GM12878 (cell line): ENCODE measurements around the gene TMEM87A. TPM values are rescaled to one million over a fixed set of nuclear protein-coding genes. Genes with fewer than 3 reads are reported as not detected.

Experiments
- GABPA ChIP-seq: IDR thresholded peaks from 2 replicates; pipeline ENCODE4 v1.6.1; 2014; ENCODE audit warnings: antibody characterized with exemption, low read depth, mild to moderate bottlenecking, inconsistent platforms
- MEF2B ChIP-seq: fragments of 450-650 bp; IDR thresholded peaks from 2 replicates; pipeline ENCODE4 v1.6.1; 2018; ENCODE audit warnings: mild to moderate bottlenecking, moderate library complexity; ENCODE audit not compliant: partially characterized antibody, poor library complexity, severe bottlenecking
- MYC ChIP-seq: IDR thresholded peaks from 2 replicates; pipeline ENCODE4 v1.6.1; 2011; ENCODE audit warnings: mild to moderate bottlenecking, low read length, moderate library complexity, inconsistent platforms; ENCODE audit not compliant: insufficient read depth, insufficient replicate concordance, insufficient read length, severe bottlenecking
- PAX8 ChIP-seq: fragments of 450-650 bp; IDR thresholded peaks from 2 replicates; pipeline ENCODE4 v1.6.1; 2017; ENCODE audit warnings: mild to moderate bottlenecking, moderate library complexity
- RELA ChIP-seq: fragments of 450-650 bp; IDR thresholded peaks from 2 replicates; pipeline ENCODE4 v1.8.0; 2014; ENCODE audit warnings: borderline replicate concordance; ENCODE audit not compliant: partially characterized antibody
- RUNX3 ChIP-seq: IDR thresholded peaks from 2 replicates; pipeline ENCODE4 v1.6.1; 2012; ENCODE audit warnings: low read length, inconsistent platforms
- SIX5 ChIP-seq: IDR thresholded peaks from 2 replicates; pipeline ENCODE4 v1.6.1; 2011; ENCODE audit warnings: mild to moderate bottlenecking, low read depth, low read length, moderate library complexity; ENCODE audit not compliant: severe bottlenecking
- SMAD1 ChIP-seq: fragments of 450-650 bp; IDR thresholded peaks from 2 replicates; pipeline ENCODE4 v1.6.1; 2018; ENCODE audit warnings: mild to moderate bottlenecking, low read depth; ENCODE audit not compliant: partially characterized antibody
- STAT1 ChIP-seq: fragments of 450-650 bp; conservative IDR thresholded peaks from 2 replicates; pipeline ENCODE4 v1.6.1; 2014; ENCODE audit warnings: antibody characterized with exemption, mild to moderate bottlenecking
- TCF3 ChIP-seq: IDR thresholded peaks from 2 replicates; pipeline ENCODE4 v1.6.1; 2012; ENCODE audit warnings: low read depth, mild to moderate bottlenecking, low read length, borderline replicate concordance; ENCODE audit not compliant: insufficient read depth
- polyA plus RNA-seq, 11 experiments: library from polyadenylated mRNA; depleted of rRNA in 4 of 11; unstranded in 6 of 11; stranded (reverse) in 5 of 11; fragments of >200 nt; fragmentation: Nextera tagmentation in 4 of 11; fragmentation: Illumina TruSeq in 1 of 11; extraction: Ambion mirVana in 4 of 11; extraction: Trizol in 1 of 11; gene quantifications; 1 replicate in 1 of 11; 2 replicates in 10 of 11; pipeline versions ENCODE4 v1.2.1 to v1.2.3, GENCODE V29; 2011 to 2016; ENCODE audit warnings: inconsistent platforms in 2 of 11, missing spikeins in 2 of 11, low read depth in 1 of 11
- total RNA-seq, 4 experiments: library from RNA; depleted of rRNA in 3 of 4; stranded (reverse); fragments of >200 nt in 3 of 4; fragmentation: Illumina TruSeq in 1 of 4; extraction: Trizol in 1 of 4; gene quantifications; 2 replicates each; pipeline versions ENCODE4 v1.2.1 to v1.2.3, GENCODE V29; 2013 to 2021
- TF ChIP-seq, protein P1 (sequence below): IDR thresholded peaks from 2 replicates; pipeline ENCODE4 v1.6.1; 2012; ENCODE audit warnings: improper control_type of control experiment, low read depth, low read length; ENCODE audit not compliant: insufficient replicate concordance
- TF ChIP-seq, protein P2 (sequence below): fragments of 450-650 bp; IDR thresholded peaks from 2 replicates; pipeline ENCODE4 v1.6.1; 2017; ENCODE audit warnings: mild to moderate bottlenecking, low read depth, inconsistent platforms; ENCODE audit not compliant: poor library complexity, severe bottlenecking
- TF ChIP-seq, protein P3 (sequence below): fragments of 450-650 bp; IDR thresholded peaks from 2 replicates; pipeline ENCODE4 v1.6.1; 2017; ENCODE audit warnings: borderline replicate concordance
- TF ChIP-seq, protein P4 (sequence below): fragments of 450-650 bp; IDR thresholded peaks from 2 replicates; pipeline ENCODE4 v1.6.1; 2017; ENCODE audit warnings: mild to moderate bottlenecking, moderate library complexity

The TMEM87A gene
- total and polyA plus RNA-seq, 10 of the 15 experiments (the other 5 are each of a cell fraction or from before 2014, with no cell fraction given): 18.2 to 53.2 (median 33.4) TPM

DNA sequence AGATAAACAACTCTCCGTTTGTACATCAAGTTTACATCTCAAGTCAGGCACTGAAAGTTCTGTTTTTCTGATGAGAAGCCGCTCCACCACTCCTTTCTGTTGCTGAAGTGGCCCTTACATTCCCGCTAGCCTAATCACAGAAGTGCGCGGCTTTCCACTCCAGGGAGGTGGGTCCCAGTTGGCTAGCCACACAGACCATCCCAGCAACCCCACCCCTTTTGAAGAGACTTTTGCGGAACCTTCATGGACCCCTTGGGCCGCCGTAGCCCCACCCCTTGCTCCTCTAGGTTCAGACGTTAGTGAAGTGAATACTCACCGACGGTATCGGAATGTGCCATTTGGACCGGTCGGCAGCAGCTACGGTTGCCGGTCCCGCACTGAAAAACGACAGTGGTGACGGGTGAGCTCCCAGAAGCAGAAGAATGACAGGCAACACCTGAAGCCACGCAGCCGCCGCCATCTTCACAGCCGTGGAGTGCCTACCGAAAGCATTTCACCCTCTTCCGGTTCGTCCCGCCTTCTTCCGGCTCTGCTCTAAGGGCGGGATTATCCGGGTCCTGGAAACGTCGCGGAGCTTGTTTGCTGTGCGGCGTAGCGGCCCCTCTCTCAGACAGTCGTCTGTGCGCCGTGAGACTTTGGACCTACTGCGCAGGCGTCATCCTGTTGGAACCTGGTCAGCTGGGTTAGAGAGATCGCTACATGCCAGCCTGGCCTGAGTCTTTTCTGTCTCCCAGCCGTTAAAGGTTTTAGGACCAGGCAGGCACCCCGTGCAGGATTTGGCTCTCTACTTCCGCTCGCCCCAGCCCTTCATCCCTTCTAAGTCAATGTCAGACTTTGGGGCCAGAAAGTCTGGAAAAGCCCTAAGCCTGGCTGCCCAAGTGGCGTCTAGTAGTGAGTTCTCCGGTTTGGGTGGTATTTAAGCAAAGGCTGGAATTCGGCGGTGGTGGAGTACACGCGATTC, at the start of gene TMEM87A, which contains the start of gene GANC (continued):
- TF ChIP-seq, protein P1, sequence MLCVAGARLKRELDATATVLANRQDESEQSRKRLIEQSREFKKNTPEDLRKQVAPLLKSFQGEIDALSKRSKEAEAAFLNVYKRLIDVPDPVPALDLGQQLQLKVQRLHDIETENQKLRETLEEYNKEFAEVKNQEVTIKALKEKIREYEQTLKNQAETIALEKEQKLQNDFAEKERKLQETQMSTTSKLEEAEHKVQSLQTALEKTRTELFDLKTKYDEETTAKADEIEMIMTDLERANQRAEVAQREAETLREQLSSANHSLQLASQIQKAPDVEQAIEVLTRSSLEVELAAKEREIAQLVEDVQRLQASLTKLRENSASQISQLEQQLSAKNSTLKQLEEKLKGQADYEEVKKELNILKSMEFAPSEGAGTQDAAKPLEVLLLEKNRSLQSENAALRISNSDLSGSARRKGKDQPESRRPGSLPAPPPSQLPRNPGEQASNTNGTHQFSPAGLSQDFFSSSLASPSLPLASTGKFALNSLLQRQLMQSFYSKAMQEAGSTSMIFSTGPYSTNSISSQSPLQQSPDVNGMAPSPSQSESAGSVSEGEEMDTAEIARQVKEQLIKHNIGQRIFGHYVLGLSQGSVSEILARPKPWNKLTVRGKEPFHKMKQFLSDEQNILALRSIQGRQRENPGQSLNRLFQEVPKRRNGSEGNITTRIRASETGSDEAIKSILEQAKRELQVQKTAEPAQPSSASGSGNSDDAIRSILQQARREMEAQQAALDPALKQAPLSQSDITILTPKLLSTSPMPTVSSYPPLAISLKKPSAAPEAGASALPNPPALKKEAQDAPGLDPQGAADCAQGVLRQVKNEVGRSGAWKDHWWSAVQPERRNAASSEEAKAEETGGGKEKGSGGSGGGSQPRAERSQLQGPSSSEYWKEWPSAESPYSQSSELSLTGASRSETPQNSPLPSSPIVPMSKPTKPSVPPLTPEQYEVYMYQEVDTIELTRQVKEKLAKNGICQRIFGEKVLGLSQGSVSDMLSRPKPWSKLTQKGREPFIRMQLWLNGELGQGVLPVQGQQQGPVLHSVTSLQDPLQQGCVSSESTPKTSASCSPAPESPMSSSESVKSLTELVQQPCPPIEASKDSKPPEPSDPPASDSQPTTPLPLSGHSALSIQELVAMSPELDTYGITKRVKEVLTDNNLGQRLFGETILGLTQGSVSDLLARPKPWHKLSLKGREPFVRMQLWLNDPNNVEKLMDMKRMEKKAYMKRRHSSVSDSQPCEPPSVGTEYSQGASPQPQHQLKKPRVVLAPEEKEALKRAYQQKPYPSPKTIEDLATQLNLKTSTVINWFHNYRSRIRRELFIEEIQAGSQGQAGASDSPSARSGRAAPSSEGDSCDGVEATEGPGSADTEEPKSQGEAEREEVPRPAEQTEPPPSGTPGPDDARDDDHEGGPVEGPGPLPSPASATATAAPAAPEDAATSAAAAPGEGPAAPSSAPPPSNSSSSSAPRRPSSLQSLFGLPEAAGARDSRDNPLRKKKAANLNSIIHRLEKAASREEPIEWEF: no peak
- TF ChIP-seq GABPA: peak; percentile 90
- peak; percentile 84 for TF ChIP-seq MYC
- peak; percentile 41 for TF ChIP-seq RELA
- peak; percentile 67 for TF ChIP-seq RUNX3
- TF ChIP-seq, protein P2, sequence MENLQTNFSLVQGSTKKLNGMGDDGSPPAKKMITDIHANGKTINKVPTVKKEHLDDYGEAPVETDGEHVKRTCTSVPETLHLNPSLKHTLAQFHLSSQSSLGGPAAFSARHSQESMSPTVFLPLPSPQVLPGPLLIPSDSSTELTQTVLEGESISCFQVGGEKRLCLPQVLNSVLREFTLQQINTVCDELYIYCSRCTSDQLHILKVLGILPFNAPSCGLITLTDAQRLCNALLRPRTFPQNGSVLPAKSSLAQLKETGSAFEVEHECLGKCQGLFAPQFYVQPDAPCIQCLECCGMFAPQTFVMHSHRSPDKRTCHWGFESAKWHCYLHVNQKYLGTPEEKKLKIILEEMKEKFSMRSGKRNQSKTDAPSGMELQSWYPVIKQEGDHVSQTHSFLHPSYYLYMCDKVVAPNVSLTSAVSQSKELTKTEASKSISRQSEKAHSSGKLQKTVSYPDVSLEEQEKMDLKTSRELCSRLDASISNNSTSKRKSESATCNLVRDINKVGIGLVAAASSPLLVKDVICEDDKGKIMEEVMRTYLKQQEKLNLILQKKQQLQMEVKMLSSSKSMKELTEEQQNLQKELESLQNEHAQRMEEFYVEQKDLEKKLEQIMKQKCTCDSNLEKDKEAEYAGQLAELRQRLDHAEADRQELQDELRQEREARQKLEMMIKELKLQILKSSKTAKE: peak; percentile 63
- TF ChIP-seq MEF2B: peak; percentile 51
- peak; percentile 76; the same call in 1 of the 2 replicates for TF ChIP-seq STAT1
- TF ChIP-seq, protein P3, sequence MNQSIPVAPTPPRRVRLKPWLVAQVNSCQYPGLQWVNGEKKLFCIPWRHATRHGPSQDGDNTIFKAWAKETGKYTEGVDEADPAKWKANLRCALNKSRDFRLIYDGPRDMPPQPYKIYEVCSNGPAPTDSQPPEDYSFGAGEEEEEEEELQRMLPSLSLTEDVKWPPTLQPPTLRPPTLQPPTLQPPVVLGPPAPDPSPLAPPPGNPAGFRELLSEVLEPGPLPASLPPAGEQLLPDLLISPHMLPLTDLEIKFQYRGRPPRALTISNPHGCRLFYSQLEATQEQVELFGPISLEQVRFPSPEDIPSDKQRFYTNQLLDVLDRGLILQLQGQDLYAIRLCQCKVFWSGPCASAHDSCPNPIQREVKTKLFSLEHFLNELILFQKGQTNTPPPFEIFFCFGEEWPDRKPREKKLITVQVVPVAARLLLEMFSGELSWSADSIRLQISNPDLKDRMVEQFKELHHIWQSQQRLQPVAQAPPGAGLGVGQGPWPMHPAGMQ: no peak
- peak; percentile 11 for TF ChIP-seq SIX5
- peak; percentile 88; the same call in 1 of the 2 replicates for TF ChIP-seq PAX8
- TF ChIP-seq, protein P4, sequence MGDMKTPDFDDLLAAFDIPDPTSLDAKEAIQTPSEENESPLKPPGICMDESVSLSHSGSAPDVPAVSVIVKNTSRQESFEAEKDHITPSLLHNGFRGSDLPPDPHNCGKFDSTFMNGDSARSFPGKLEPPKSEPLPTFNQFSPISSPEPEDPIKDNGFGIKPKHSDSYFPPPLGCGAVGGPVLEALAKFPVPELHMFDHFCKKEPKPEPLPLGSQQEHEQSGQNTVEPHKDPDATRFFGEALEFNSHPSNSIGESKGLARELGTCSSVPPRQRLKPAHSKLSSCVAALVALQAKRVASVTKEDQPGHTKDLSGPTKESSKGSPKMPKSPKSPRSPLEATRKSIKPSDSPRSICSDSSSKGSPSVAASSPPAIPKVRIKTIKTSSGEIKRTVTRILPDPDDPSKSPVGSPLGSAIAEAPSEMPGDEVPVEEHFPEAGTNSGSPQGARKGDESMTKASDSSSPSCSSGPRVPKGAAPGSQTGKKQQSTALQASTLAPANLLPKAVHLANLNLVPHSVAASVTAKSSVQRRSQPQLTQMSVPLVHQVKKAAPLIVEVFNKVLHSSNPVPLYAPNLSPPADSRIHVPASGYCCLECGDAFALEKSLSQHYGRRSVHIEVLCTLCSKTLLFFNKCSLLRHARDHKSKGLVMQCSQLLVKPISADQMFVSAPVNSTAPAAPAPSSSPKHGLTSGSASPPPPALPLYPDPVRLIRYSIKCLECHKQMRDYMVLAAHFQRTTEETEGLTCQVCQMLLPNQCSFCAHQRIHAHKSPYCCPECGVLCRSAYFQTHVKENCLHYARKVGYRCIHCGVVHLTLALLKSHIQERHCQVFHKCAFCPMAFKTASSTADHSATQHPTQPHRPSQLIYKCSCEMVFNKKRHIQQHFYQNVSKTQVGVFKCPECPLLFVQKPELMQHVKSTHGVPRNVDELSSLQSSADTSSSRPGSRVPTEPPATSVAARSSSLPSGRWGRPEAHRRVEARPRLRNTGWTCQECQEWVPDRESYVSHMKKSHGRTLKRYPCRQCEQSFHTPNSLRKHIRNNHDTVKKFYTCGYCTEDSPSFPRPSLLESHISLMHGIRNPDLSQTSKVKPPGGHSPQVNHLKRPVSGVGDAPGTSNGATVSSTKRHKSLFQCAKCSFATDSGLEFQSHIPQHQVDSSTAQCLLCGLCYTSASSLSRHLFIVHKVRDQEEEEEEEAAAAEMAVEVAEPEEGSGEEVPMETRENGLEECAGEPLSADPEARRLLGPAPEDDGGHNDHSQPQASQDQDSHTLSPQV: peak; percentile 47; the same call in 1 of the 2 replicates
- peak; percentile 32; the same call in 1 of the 2 replicates for TF ChIP-seq TCF3
- peak; percentile 93 for TF ChIP-seq SMAD1
